ENCODE results near the gene NKPD1. TPM values are rescaled to one million over a fixed set of nuclear protein-coding genes. Genes with fewer than 3 reads are reported as not detected.

The NKPD1 gene
- total RNA-seq, 4 donors from 2014 or later: 0.21 TPM; not detected in 3

GRCh38 chr19:45118106-45118505 lies 42.7 kb downstream of the NKPD1 start:
- Histone ChIP-seq H3K9me3 (no peaks in the 10 kb centered on the region), H3K27ac (no peak overlapping the region), H3K4me1 (no peaks in the 10 kb centered on the region), H3K36me3 (no peaks in the 10 kb centered on the region), H3K4me3 (no peak overlapping the region), H3K27me3 (no peaks in the 10 kb centered on the region)
- TF ChIP-seq CTCF (IDR thresholded peaks at IDR 0.05): no peak
- no peak for TF ChIP-seq POLR2A (IDR thresholded peaks at IDR 0.05)
- intact Hi-C loops (cut with DNase I; ENCODE audit: low total_unique reads): no loop called here
- DNase-seq: no peak

GRCh38 chr19:45117671-45118070 lies 43.1 kb downstream of the NKPD1 start:
- Histone ChIP-seq H3K36me3 (no peaks in the 10 kb centered on the region), H3K27me3 (no peaks in the 10 kb centered on the region), H3K4me1 (no peaks in the 10 kb centered on the region), H3K4me3 (no peak overlapping the region), H3K27ac (no peak overlapping the region), H3K9me3 (no peaks in the 10 kb centered on the region)
- no peak for DNase-seq
- intact Hi-C loops (cut with DNase I; ENCODE audit: low total_unique reads): no loop called here
- no peak for TF ChIP-seq CTCF (IDR thresholded peaks at IDR 0.05)
- TF ChIP-seq POLR2A (IDR thresholded peaks at IDR 0.05): no peak

- no peak for DNase-seq
- intact Hi-C loops (cut with DNase I; ENCODE audit: low total_unique reads): no loop called here
- Histone ChIP-seq H3K4me3 (no peak overlapping the region), H3K27me3 (no peaks in the 10 kb centered on the region), H3K27ac (no peak overlapping the region), H3K4me1 (no peaks in the 10 kb centered on the region), H3K36me3 (no peaks in the 10 kb centered on the region), H3K9me3 (no peaks in the 10 kb centered on the region)
- TF ChIP-seq CTCF (IDR thresholded peaks at IDR 0.05) (no peak), POLR2A (IDR thresholded peaks at IDR 0.05) (no peak)
These were observed 43.6 kb downstream of the NKPD1 start for GRCh38 chr19:45117167-45117594.

- intact Hi-C loops (cut with DNase I; ENCODE audit: low total_unique reads): no loop called here
- Histone ChIP-seq H3K4me3 (no peak overlapping the region), H3K36me3 (no peaks in the 10 kb centered on the region), H3K9me3 (no peaks in the 10 kb centered on the region), H3K4me1 (no peaks in the 10 kb centered on the region), H3K27ac (no peak overlapping the region), H3K27me3 (no peaks in the 10 kb centered on the region)
- no peak for DNase-seq
- TF ChIP-seq CTCF (IDR thresholded peaks at IDR 0.05) (no peak), POLR2A (IDR thresholded peaks at IDR 0.05) (no peak)
These were observed 44.8 kb downstream of the NKPD1 start for GRCh38 chr19:45115809-45116615.

- H3K36me3 ChIP-seq: no peaks in the 10 kb centered on the region
- intact Hi-C loops (cut with DNase I; ENCODE audit: low total_unique reads): no loop called here
- H3K4me3 ChIP-seq: no peak overlapping the region
- no peak overlapping the region for H3K27ac ChIP-seq
- H3K4me1 ChIP-seq: no peaks in the 10 kb centered on the region
- no peaks in the 10 kb centered on the region for H3K27me3 ChIP-seq
- H3K9me3 ChIP-seq: no peaks in the 10 kb centered on the region
- no peak for DNase-seq
- no peak for TF ChIP-seq CTCF (IDR thresholded peaks at IDR 0.05)
- TF ChIP-seq POLR2A (IDR thresholded peaks at IDR 0.05): no peak
These were observed 46.7 kb downstream of the NKPD1 start for GRCh38 chr19:45114116-45114515.
